ENCODE results near the gene NDUFB11. TPM values are rescaled to one million over a fixed set of nuclear protein-coding genes. Genes with fewer than 3 reads are reported as not detected.

The NDUFB11 gene
- total RNA-seq, 4 donors from 2014 or later = 52.8 to 75.6 (median 65.9) TPM

DNA sequence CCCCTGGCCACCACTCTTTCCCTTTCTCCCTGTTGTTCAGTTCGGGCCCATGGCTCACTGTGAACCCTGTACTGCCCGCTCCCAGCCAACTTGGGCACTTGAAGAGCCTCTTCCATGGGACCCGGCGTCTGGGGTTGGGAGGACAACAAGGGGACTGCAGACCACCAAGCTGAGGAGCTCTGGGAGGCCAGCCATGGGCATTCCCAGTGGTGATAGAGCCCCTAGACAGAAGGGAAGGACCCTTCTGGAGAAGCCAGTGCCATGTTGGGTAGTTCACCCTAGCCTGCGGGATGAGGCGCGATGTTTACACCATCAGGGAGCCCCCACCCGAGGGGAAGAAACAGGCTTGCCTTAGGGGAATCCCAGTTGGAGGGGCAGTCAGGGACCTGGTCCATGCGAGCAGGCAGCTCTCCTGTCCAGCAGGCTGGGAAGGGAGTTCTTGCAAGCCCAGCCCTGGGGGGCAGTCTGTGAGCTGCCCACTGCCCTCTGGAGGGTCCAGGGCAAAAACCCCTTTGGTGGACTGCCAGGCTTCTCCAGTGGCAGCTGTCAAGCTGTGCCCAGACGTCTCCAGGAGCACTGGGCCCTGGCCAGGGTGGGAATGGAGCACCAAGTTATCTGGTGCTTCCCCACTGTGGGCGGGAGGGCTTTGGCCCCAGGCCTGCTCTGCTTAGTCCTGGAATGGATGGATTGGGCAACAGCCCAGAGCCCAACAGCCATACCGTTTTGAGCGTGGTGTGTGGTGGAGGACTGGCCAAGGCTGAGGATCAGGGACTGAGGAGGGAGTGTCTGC is 25.4 kb upstream of the NDUFB11 start:
- WGBS, 2 donors = 68 to 69% methylated on average over 5 to 13 of the region's 13 CpGs
- TF ChIP-seq POLR2A (IDR thresholded peaks at IDR 0.05) (no peak), CTCF (IDR thresholded peaks at IDR 0.05) (no peak)
- intact Hi-C loops (cut with DNase I; ENCODE audit: low total_unique reads) = no loop called here
- DNase-seq (ENCODE audit: low spot score in 2 of 2) = peak in 1 of 2 donors; percentile 83
- no peak overlapping the region for H3K4me3 ChIP-seq (ENCODE audit: low read depth, poor library complexity, severe bottlenecking)

GRCh38 chrX:47169273-47169672 is 24.8 kb upstream of the NDUFB11 start:
- 91 to 96% methylated on average over 19 of the region's 19 CpGs for WGBS, 2 donors
- no peak for TF ChIP-seq POLR2A (IDR thresholded peaks at IDR 0.05)
- no peak for TF ChIP-seq CTCF (IDR thresholded peaks at IDR 0.05)
- intact Hi-C loops (cut with DNase I; ENCODE audit: low total_unique reads) = no loop called here
- peak in 1 of 2 donors; percentile 77 for DNase-seq (ENCODE audit: low spot score in 2 of 2)
- no peak overlapping the region for H3K4me3 ChIP-seq (ENCODE audit: low read depth, poor library complexity, severe bottlenecking)

- no peak overlapping the region for H3K4me3 ChIP-seq (ENCODE audit: low read depth, poor library complexity, severe bottlenecking)
- TF ChIP-seq CTCF (IDR thresholded peaks at IDR 0.05) = no peak
- TF ChIP-seq POLR2A (IDR thresholded peaks at IDR 0.05) = no peak
- peak in 1 of 2 donors; percentile 60 for DNase-seq (ENCODE audit: low spot score in 2 of 2)
- WGBS, 2 donors = 85 to 93% methylated on average over 6 of the region's 6 CpGs
- intact Hi-C loops (cut with DNase I; ENCODE audit: low total_unique reads) = no loop called here
These were observed 24.1 kb upstream of the NDUFB11 start for GRCh38 chrX:47168495-47169073.

DNA sequence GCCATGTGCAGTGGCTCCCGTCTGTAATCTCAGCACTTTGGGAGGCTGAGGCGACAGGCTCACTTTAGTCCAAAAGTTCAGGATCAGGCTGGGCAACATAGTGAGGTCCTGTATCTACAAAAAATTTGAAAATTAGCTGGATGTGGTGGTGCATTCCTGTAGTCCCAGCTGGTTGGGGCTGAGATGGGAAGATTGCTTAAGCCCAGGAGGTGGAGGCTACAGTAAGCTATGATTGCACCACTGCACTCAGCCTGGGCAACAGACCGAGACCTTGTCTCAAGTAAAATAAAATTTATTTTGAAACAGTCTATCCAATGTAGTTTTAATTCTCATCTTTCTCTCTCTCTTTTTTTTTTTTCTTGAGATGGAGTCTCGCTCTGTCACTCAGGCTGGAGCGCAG is 21.6 kb upstream of the NDUFB11 start:
- no peak overlapping the region for H3K4me3 ChIP-seq (ENCODE audit: low read depth, poor library complexity, severe bottlenecking)
- intact Hi-C loops (cut with DNase I; ENCODE audit: low total_unique reads) = no loop called here
- WGBS, 2 donors = 89 to 92% methylated on average over 5 of the region's 5 CpGs
- peak in 1 of 2 donors; percentile 71 for DNase-seq (ENCODE audit: low spot score in 2 of 2)
- TF ChIP-seq POLR2A (IDR thresholded peaks at IDR 0.05) = no peak
- TF ChIP-seq CTCF (IDR thresholded peaks at IDR 0.05) = no peak

DNA sequence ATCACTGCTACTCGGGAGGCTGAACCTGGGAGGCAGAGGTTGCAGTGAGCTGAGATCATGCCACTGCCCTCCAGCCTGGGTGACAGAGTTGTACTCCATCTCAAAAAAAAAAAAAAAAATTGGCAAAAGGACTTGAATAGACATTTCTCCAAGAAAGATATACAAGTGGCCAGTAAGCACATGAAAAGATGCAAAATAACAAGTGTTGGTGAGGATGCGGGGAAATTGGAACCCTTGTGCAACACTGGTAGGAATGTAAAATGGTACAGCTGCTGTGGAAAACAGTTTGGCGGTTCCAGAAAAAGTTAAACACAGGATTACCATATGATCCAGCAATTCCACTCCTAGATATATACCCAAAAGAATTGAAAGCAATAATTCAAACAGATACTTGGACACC is 19.9 kb upstream of the NDUFB11 start:
- no peak overlapping the region for H3K4me3 ChIP-seq (ENCODE audit: low read depth, poor library complexity, severe bottlenecking)
- intact Hi-C loops (cut with DNase I; ENCODE audit: low total_unique reads) = no loop called here
- DNase-seq (ENCODE audit: low spot score in 2 of 2) = no peak
- 94 to 98% methylated on average over 3 of the region's 3 CpGs for WGBS, 2 donors
- TF ChIP-seq CTCF (IDR thresholded peaks at IDR 0.05) (no peak), POLR2A (IDR thresholded peaks at IDR 0.05) (no peak)

Data from lower leg skin (tissue), 4 donors.